Keratinocyte (primary cell): Measurements from ENCODE around the gene GAS2. TPM values are rescaled to one million over a fixed set of nuclear protein-coding genes. Genes with fewer than 3 reads are reported as not detected.

ENCODE experiments used
- DNase-seq: peaks from one replicate; pipeline ENCODE4 v3.0.0-alpha.2; 2011; ENCODE audit warnings: low read depth, missing footprints, low spot score
- FAIRE-seq: peaks from 2 replicates; lab custom pipeline; 2011; peaks lifted over from hg19 to GRCh38; lab: Jason Lieb, UNC
- H2AFZ ChIP-seq: 2 replicates; pipeline ENCODE4 v1.6.0; 2012; ENCODE audit warnings: low read length, control low read depth, inconsistent platforms; ENCODE audit not compliant: control insufficient read depth
- H3K27ac ChIP-seq: 2 replicates; pipeline ENCODE4 v1.5.1; 2011; ENCODE audit warnings: low read length; ENCODE audit not compliant: control insufficient read depth, insufficient read depth
- H3K27me3 ChIP-seq: 3 replicates; pipeline ENCODE4 v1.6.0; 2011; ENCODE audit warnings: low read length; ENCODE audit not compliant: control insufficient read depth, insufficient read depth; ENCODE audit errors: extremely low read depth
- H3K36me3 ChIP-seq, 2 experiments: 2 replicates in 1 of 2; 3 replicates in 1 of 2; pipeline ENCODE4 v1.5.1; 2011; ENCODE audit warnings: low read length in 2 of 2, mild to moderate bottlenecking in 1 of 2; ENCODE audit not compliant: control insufficient read depth in 2 of 2, insufficient read depth in 2 of 2; ENCODE audit errors: extremely low read depth in 1 of 2
- H3K4me1 ChIP-seq: 3 replicates; pipeline ENCODE4 v1.5.1; 2011; ENCODE audit warnings: low read length; ENCODE audit not compliant: control insufficient read depth, insufficient read depth; ENCODE audit errors: extremely low read depth
- H3K4me2 ChIP-seq: 3 replicates; pipeline ENCODE4 v1.6.0; 2011; ENCODE audit warnings: low read depth, low read length; ENCODE audit not compliant: control insufficient read depth, insufficient read depth; ENCODE audit errors: extremely low read depth
- H3K4me3 ChIP-seq, 3 experiments: fragments of 200-600 bp in 1 of 3; sonication (generic) in 1 of 3; 2 replicates in 2 of 3; 3 replicates in 1 of 3; pipeline ENCODE4 v1.5.1; 2011 to 2016; ENCODE audit warnings: low read length in 3 of 3, mild to moderate bottlenecking in 3 of 3, control low read depth in 2 of 3, inconsistent platforms in 1 of 3, low read depth in 1 of 3, mixed read lengths in 1 of 3, mixed run types in 1 of 3, moderate library complexity in 1 of 3; ENCODE audit not compliant: control insufficient read depth in 2 of 3, insufficient read depth in 2 of 3; ENCODE audit errors: extremely low read depth in 1 of 3
- H3K79me2 ChIP-seq: 2 replicates; pipeline ENCODE4 v1.6.0; 2012; ENCODE audit warnings: low read length; ENCODE audit not compliant: control insufficient read depth, insufficient read depth
- H3K9ac ChIP-seq: 3 replicates; pipeline ENCODE4 v1.6.0; 2011; ENCODE audit warnings: low read length; ENCODE audit not compliant: control insufficient read depth, insufficient read depth; ENCODE audit errors: extremely low read depth
- H3K9me1 ChIP-seq: 3 replicates; pipeline ENCODE4 v1.6.0; 2011; ENCODE audit warnings: low read length; ENCODE audit not compliant: control insufficient read depth, insufficient read depth; ENCODE audit errors: extremely low read depth
- H3K9me3 ChIP-seq: 2 replicates; pipeline ENCODE4 v1.5.1; 2012; ENCODE audit warnings: low read depth, low read length; ENCODE audit not compliant: control insufficient read depth
- H4K20me1 ChIP-seq: 3 replicates; pipeline ENCODE4 v1.6.0; 2011; ENCODE audit warnings: low read length; ENCODE audit not compliant: control insufficient read depth, insufficient read depth; ENCODE audit errors: extremely low read depth
- CTCF ChIP-seq, 3 experiments: IDR thresholded peaks in 1 of 3; conservative IDR thresholded peaks in 1 of 3; optimal IDR thresholded peaks in 1 of 3; 2 replicates in 2 of 3; 3 replicates in 1 of 3; pipeline versions ENCODE3 to v1.5.1; 2011; ENCODE audit warnings: low read length in 3 of 3, mild to moderate bottlenecking in 3 of 3, moderate library complexity in 2 of 3, control low read depth in 1 of 3, inconsistent platforms in 1 of 3; ENCODE audit not compliant: insufficient read depth in 2 of 3; ENCODE audit errors: extremely low read depth in 1 of 3
- EZH2 ChIP-seq: IDR thresholded peaks from one replicate; pipeline ENCODE4 v1.6.1; 2012; ENCODE audit warnings: inconsistent platforms, mild to moderate bottlenecking, low read length, moderate library complexity
- dilution Hi-C: fragments of 300-500 bp; cut with MboI; formaldehyde crosslinking; loops from one replicate; pipeline ENCODE4 v1.7.0; 2020; ENCODE audit warnings: low sequenced_read_pairs; ENCODE audit not compliant: extremely low pct_ligation_motif_present
- polyA plus RNA-seq, 5 experiments: library from polyadenylated mRNA; depleted of rRNA in 3 of 5; stranded (reverse) in 3 of 5; stranded (forward) in 1 of 5; unstranded in 1 of 5; fragments of >200 nt; gene quantifications; 1 replicate in 1 of 5; 2 replicates in 3 of 5; 3 replicates in 1 of 5; pipeline versions ENCODE4 v1.2.1 to v1.2.3, GENCODE V29; 2011 to 2012; ENCODE audit warnings: missing spikeins in 2 of 5, low read depth in 1 of 5, low replicate concordance in 1 of 5

The GAS2 gene
- polyA plus RNA-seq, 1 donor (not counting 4 experiments of a cell fraction or from before 2014, with no cell fraction given), result 0.62 TPM

GRCh38 chr11:22624742-22625447 lies 41.5 kb upstream of the GAS2 start:
- no peaks in the 10 kb centered on the region for H4K20me1 ChIP-seq
- H2AFZ ChIP-seq, result peak overlapping the region; percentile 97
- TF ChIP-seq EZH2 (no peak), CTCF (optimal IDR thresholded peaks at IDR 0.05 in 1 of 3, IDR thresholded peaks at IDR 0.05 in 1 of 3, conservative IDR thresholded peaks at IDR 0.05 in 1 of 3; ENCODE audit: extremely low read depth in 1 of 3, insufficient read depth in 2 of 3, low read length in 3 of 3) (peak; percentile 51 to 77 (median 62))
- peak; percentile 19 for DNase-seq
- dilution Hi-C loops, result no loop called here
- FAIRE-seq, result no peak
- peaks cover 8% of the 10 kb centered on the region for H3K4me1 ChIP-seq
- H3K9ac ChIP-seq, result peak overlapping the region; percentile 84
- peak overlapping the region; percentile 73 to 93 (median 77) for H3K4me3 ChIP-seq
- H3K4me2 ChIP-seq, result peak overlapping the region; percentile 91
- no peaks in the 10 kb centered on the region for H3K9me1 ChIP-seq
- no peaks in the 10 kb centered on the region for H3K27me3 ChIP-seq
- H3K79me2 ChIP-seq, result peaks cover 17% of the 10 kb centered on the region
- no peaks in the 10 kb centered on the region for H3K36me3 ChIP-seq
- H3K27ac ChIP-seq, result peak overlapping the region; percentile 73
- no peaks in the 10 kb centered on the region for H3K9me3 ChIP-seq

GRCh38 chr11:22625448-22626287 lies 40.7 kb upstream of the GAS2 start, which contains the start of gene FANCF:
TSS of gene FANCF (minus strand) at chr11:22625823. CDS start at chr11:22625810, 13 bp downstream.
- no peaks in the 10 kb centered on the region for H3K9me3 ChIP-seq
- H4K20me1 ChIP-seq, result no peaks in the 10 kb centered on the region
- peak within 1 kb of the TSS; percentile 97 for H2AFZ ChIP-seq
- H3K79me2 ChIP-seq, result peaks cover 17% of the 10 kb centered on the region
- H3K9me1 ChIP-seq, result no peaks in the 10 kb centered on the region
- peak within 1 kb of the TSS; percentile 91 for H3K4me2 ChIP-seq
- DNase-seq (peak; percentile 94), FAIRE-seq (peak; percentile 92)
- H3K4me3 ChIP-seq, result peak within 1 kb of the TSS; percentile 73 to 93 (median 77)
- no peaks in the 10 kb centered on the region for H3K36me3 ChIP-seq
- H3K27me3 ChIP-seq, result no peaks in the 10 kb centered on the region
- TF ChIP-seq EZH2, result no peak
- TF ChIP-seq CTCF (optimal IDR thresholded peaks at IDR 0.05 in 1 of 3, IDR thresholded peaks at IDR 0.05 in 1 of 3, conservative IDR thresholded peaks at IDR 0.05 in 1 of 3; ENCODE audit: extremely low read depth in 1 of 3, insufficient read depth in 2 of 3, low read length in 3 of 3), result no peak
- dilution Hi-C loops, result no loop called here
- peak within 1 kb of the TSS; percentile 73 for H3K27ac ChIP-seq
- H3K4me1 ChIP-seq, result peaks cover 8% of the 10 kb centered on the region
- peak within 1 kb of the TSS; percentile 84 for H3K9ac ChIP-seq
